ENCODE data around the gene DUSP1. TPM values are rescaled to one million over a fixed set of nuclear protein-coding genes. Genes with fewer than 3 reads are reported as not detected.

DUSP1 gene
- total and polyA plus RNA-seq, 2 experiments from 2014 or later = 547 to 583 TPM

DNA sequence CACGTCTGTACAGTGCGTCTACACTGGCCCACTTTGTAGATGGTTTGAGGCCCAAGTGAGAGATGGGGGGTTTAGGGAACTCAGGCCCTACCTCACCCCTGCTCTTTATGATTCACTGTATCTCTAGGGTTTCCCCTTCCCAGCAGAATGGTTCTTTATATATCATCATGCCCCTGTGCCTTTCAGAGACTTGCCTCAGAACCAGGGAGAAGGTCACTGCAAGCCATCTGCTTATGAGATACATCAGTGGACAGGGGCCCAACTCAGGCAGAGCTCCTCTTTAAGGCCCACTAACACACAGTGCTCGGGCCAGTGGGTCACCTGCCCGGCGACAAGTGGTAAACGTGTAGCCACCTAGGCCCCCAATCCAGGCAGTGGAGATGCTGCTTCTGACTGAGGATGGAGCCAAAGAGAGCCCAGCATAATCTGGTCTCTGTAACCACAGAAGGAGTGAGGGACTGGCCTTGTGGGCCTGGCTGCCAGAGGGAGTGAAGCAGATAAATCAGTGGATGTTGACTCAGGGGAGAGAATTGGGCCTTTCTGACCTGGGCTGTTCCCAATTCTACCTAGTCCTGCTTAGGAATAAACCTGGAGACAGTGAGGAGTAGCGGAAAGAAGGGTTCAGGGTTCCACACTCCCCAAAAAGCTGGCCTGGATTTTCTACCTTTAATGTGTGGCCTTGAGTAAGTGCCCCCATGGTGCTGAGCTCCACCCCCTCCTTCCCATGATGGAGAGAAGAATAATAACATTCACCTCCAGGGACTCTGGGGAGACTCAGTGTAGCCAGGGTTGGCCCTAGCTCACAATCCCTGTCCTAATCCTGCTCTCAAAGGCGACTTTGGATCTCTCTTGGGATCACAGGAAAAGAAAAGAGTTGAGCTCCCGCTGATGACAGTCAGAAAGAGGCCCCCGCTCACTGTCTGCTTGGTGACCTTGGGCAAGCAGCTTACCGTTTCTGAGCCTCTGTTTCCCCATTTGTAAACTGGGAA lies 2.8 kb upstream of the DUSP1 start:
- H3K9me3 ChIP-seq (ENCODE audit: low read depth) = no peaks in the 10 kb centered on the region
- no peaks in the 10 kb centered on the region for H3K27me3 ChIP-seq
- H3K9me2 ChIP-seq (replicated peaks; ENCODE audit: insufficient read depth) = no peaks in the 10 kb centered on the region
- H3K4me2 ChIP-seq = no peak overlapping the region
- H3K4me3 ChIP-seq = no peak overlapping the region
- H3K79me2 ChIP-seq = peaks cover 20% of the 10 kb centered on the region
- whole genome bisulfite sequencing (ENCODE audit: low lambda C conversion rate, missing lambda C conversion rate) = 88% methylated on average over 11 of the region's 11 CpGs
- DNase-seq (ENCODE audit: low spot score) = peak; percentile 29
- no peak overlapping the region for H2AFZ ChIP-seq
- peaks cover 18% of the 10 kb centered on the region for H4K20me1 ChIP-seq (ENCODE audit: insufficient read depth, poor library complexity, severe bottlenecking)
- H3K36me3 ChIP-seq (replicated peaks; ENCODE audit: insufficient read depth, low read depth) = no peaks in the 10 kb centered on the region
- TF ChIP-seq EZH2phosphoT487 (IDR thresholded peaks at IDR 0.05; ENCODE audit: low read depth, severe bottlenecking, unreplicated experiment) (no peak), EZH2 (IDR thresholded peaks at IDR 0.05; ENCODE audit: borderline replicate concordance) (no peak)
- TF ChIP-seq, protein P1, sequence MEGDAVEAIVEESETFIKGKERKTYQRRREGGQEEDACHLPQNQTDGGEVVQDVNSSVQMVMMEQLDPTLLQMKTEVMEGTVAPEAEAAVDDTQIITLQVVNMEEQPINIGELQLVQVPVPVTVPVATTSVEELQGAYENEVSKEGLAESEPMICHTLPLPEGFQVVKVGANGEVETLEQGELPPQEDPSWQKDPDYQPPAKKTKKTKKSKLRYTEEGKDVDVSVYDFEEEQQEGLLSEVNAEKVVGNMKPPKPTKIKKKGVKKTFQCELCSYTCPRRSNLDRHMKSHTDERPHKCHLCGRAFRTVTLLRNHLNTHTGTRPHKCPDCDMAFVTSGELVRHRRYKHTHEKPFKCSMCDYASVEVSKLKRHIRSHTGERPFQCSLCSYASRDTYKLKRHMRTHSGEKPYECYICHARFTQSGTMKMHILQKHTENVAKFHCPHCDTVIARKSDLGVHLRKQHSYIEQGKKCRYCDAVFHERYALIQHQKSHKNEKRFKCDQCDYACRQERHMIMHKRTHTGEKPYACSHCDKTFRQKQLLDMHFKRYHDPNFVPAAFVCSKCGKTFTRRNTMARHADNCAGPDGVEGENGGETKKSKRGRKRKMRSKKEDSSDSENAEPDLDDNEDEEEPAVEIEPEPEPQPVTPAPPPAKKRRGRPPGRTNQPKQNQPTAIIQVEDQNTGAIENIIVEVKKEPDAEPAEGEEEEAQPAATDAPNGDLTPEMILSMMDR (IDR thresholded peaks at IDR 0.05; ENCODE audit: poor library complexity) = no peak
- H3K4me1 ChIP-seq (ENCODE audit: insufficient read depth) = peaks cover 55% of the 10 kb centered on the region
- peak overlapping the region; percentile 99 for H3K27ac ChIP-seq

DNA sequence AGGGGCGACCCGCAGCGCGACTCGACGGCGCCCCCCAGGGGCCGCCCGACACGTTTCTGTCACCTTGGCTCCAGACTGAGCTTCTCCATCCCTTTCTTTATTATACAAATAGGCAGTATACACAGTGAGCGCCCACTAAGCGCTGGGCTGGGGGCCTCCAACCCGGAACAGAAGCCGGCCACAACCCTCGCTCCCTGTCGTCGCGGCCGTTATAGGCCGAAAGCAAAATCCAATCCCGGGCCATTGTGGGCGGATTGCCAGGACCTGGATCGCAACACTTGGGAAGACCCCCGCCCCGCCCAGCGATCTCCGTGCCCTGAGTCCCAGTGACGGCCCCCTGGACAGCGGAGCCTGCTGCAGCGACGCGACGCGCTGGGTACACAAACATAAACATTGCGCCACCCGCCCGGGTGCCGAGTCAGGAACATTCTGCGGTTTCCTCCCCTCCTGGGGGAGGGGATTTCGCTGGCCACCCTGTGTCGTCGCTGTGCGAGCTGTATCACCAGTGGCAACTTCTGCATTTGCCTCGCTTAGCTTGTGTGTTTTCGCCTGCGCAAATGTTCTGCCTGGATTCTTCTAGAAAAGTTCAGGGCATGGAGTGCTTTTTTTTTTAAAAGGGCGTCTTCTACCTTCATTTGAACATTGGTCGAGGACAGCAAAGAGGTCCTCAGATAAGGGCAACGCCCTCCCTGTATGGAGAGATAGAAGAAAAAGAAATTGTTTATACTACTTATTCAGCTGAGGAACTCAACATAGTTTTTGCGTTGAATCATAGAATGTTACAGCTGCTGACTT lies 1.3 kb upstream of the DUSP1 start:
- Histone ChIP-seq H3K36me3 (replicated peaks; ENCODE audit: insufficient read depth, low read depth) (no peaks in the 10 kb centered on the region), H3K4me2 (peak overlapping the region; percentile 87), H3K9me2 (replicated peaks; ENCODE audit: insufficient read depth) (no peaks in the 10 kb centered on the region), H3K79me2 (peaks cover 32% of the 10 kb centered on the region), H2AFZ (no peak overlapping the region), H3K4me3 (no peak overlapping the region), H4K20me1 (ENCODE audit: insufficient read depth, poor library complexity, severe bottlenecking) (peaks cover 31% of the 10 kb centered on the region), H3K27ac (peak overlapping the region; percentile 99), H3K4me1 (ENCODE audit: insufficient read depth) (peaks cover 42% of the 10 kb centered on the region), H3K9me3 (ENCODE audit: low read depth) (no peaks in the 10 kb centered on the region), H3K27me3 (no peaks in the 10 kb centered on the region)
- no peak for TF ChIP-seq EZH2phosphoT487 (IDR thresholded peaks at IDR 0.05; ENCODE audit: low read depth, severe bottlenecking, unreplicated experiment)
- TF ChIP-seq, protein P1 (IDR thresholded peaks at IDR 0.05; ENCODE audit: poor library complexity) = peak; percentile 85
- TF ChIP-seq EZH2 (IDR thresholded peaks at IDR 0.05; ENCODE audit: borderline replicate concordance) = no peak
- WGBS (ENCODE audit: low lambda C conversion rate, missing lambda C conversion rate) = 5% methylated on average over 49 of the region's 50 CpGs
- DNase-seq (ENCODE audit: low spot score) = peak; percentile 96

DNA sequence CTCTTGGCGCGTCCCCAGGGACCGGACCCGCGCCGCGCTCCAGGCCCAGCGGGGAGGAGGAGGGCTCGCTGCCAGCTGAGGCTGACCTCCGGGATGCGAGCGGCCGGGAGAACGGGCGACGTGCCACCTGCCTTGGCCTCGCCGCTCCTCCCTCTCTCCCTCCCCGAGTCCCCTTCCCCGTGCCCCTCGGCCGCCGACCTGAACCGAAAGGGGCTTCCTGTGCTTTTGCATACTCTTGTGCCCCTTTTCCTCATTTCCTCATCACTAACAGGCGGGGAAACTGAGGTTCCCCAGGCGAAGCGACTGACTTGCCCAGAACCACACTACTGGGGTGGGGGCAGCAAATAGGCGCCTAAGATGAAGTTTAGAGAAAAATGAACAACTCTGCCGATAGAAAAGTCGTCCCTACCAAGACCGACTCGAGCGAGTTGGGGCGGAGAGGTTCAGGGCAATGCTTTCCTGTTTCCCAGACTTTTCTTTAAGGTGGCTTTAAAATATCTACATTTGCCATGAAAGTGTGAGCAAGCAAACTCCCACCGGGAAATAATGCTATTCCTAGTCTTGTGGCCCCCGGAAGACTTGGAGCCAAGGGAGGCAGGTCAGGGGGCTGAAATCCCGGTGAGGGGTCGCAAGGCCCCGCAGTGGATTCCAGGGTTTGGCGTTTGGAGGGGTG lies 580 bp upstream of the DUSP1 start:
- peak overlapping the region; percentile 87 for H3K4me2 ChIP-seq
- H3K4me3 ChIP-seq = peak overlapping the region; percentile 45
- 6% methylated on average over 30 of the region's 40 CpGs for WGBS (ENCODE audit: low lambda C conversion rate, missing lambda C conversion rate)
- H2AFZ ChIP-seq = peak overlapping the region; percentile 11
- peaks cover 40% of the 10 kb centered on the region for H3K4me1 ChIP-seq (ENCODE audit: insufficient read depth)
- H3K79me2 ChIP-seq = peaks cover 32% of the 10 kb centered on the region
- H3K9me2 ChIP-seq (replicated peaks; ENCODE audit: insufficient read depth) = no peaks in the 10 kb centered on the region
- H3K9me3 ChIP-seq (ENCODE audit: low read depth) = no peaks in the 10 kb centered on the region
- H3K27me3 ChIP-seq = no peaks in the 10 kb centered on the region
- peak overlapping the region; percentile 99 for H3K27ac ChIP-seq
- TF ChIP-seq EZH2phosphoT487 (IDR thresholded peaks at IDR 0.05; ENCODE audit: low read depth, severe bottlenecking, unreplicated experiment) (no peak), EZH2 (IDR thresholded peaks at IDR 0.05; ENCODE audit: borderline replicate concordance) (no peak)
- TF ChIP-seq, protein P1 (IDR thresholded peaks at IDR 0.05; ENCODE audit: poor library complexity) = no peak
- peaks cover 31% of the 10 kb centered on the region for H4K20me1 ChIP-seq (ENCODE audit: insufficient read depth, poor library complexity, severe bottlenecking)
- H3K36me3 ChIP-seq (replicated peaks; ENCODE audit: insufficient read depth, low read depth) = no peaks in the 10 kb centered on the region
- no peak for DNase-seq (ENCODE audit: low spot score)

All from hepatocyte (in vitro differentiated cells).